SK-N-MC (cell line): ENCODE results near the gene VARS1.

Experiments used
- EZH2 ChIP-seq: fragments of 200-600 bp; sonication (generic); IDR thresholded peaks from one replicate; pipeline ENCODE4 v1.6.1; 2017; ENCODE audit warnings: antibody characterized with exemption
- POLR2AphosphoS5 ChIP-seq: IDR thresholded peaks from 2 replicates; pipeline ENCODE4 v1.6.1; 2012; ENCODE audit warnings: mild to moderate bottlenecking, low read depth, low read length, borderline replicate concordance

GRCh38 chr6:31796993-31797385, 1.4 kb upstream of the VARS1 start:
- TF ChIP-seq POLR2AphosphoS5 (no peak), EZH2 (no peak)
